HepG2 (cell line): Measurements from ENCODE around the gene IL22RA1. TPM values are rescaled to one million over a fixed set of nuclear protein-coding genes. Genes with fewer than 3 reads are reported as not detected.

Experiments used
- CENPT ChIP-seq: sonication (generic); formaldehyde crosslinking; IDR thresholded peaks from 2 replicates; pipeline ENCODE4 v1.8.0; 2022; ENCODE audit warnings: low read depth, mild to moderate bottlenecking, moderate library complexity, missing genetic modification reagents
- ELF1 ChIP-seq: sonication (generic); formaldehyde crosslinking; IDR thresholded peaks from 2 replicates; pipeline ENCODE4 v1.4.0; 2020; ENCODE audit warnings: missing genetic modification reagents
- KLF11 ChIP-seq: IDR thresholded peaks from 2 replicates; pipeline ENCODE4 v1.6.1; 2016; ENCODE audit warnings: missing compliant biosample characterization
- RBM39 ChIP-seq: fragments of 200-400 bp; formaldehyde crosslinking; IDR thresholded peaks from one replicate; pipeline ENCODE4 v1.6.1; 2018; ENCODE audit warnings: antibody characterized with exemption, mild to moderate bottlenecking, low read depth, low read length; ENCODE audit not compliant: poor library complexity, severe bottlenecking
- RELA ChIP-seq: sonication (generic); formaldehyde crosslinking; IDR thresholded peaks from 2 replicates; pipeline ENCODE4 v1.4.0; 2020; ENCODE audit warnings: missing genetic modification reagents
- SALL1 ChIP-seq: sonication (generic); formaldehyde crosslinking; IDR thresholded peaks from 2 replicates; pipeline ENCODE4 v1.8.0; 2022; ENCODE audit warnings: mild to moderate bottlenecking, missing genetic modification reagents
- TOE1 ChIP-seq: sonication (generic); formaldehyde crosslinking; IDR thresholded peaks from 2 replicates; pipeline ENCODE4 v1.4.0; 2020; ENCODE audit warnings: mild to moderate bottlenecking, missing genetic modification reagents
- ZNF34 ChIP-seq: sonication (generic); formaldehyde crosslinking; IDR thresholded peaks from 2 replicates; pipeline ENCODE4 v1.4.0; 2020; ENCODE audit warnings: mild to moderate bottlenecking, missing genetic modification reagents, borderline replicate concordance
- ZNF468 ChIP-seq: sonication (generic); formaldehyde crosslinking; IDR thresholded peaks from 2 replicates; pipeline ENCODE4 v1.8.0; 2022; ENCODE audit warnings: mild to moderate bottlenecking, moderate library complexity, missing genetic modification reagents
- ZNF713 ChIP-seq: sonication (generic); formaldehyde crosslinking; IDR thresholded peaks from 2 replicates; pipeline ENCODE4 v1.4.0; 2020; ENCODE audit warnings: mild to moderate bottlenecking, missing genetic modification reagents
- polyA plus RNA-seq, 8 experiments: library from polyadenylated mRNA; depleted of rRNA in 3 of 8; stranded (reverse) in 7 of 8; unstranded in 1 of 8; fragments of >200 nt; fragmentation: Illumina TruSeq in 4 of 8; extraction: Trizol in 4 of 8; gene quantifications; 2 replicates each; pipeline versions ENCODE4 v1.2.1 to v1.2.3, GENCODE V29; 2011 to 2016; ENCODE audit warnings: low read depth in 4 of 8, missing spikeins in 1 of 8, mixed read lengths in 1 of 8; ENCODE audit not compliant: insufficient read depth in 1 of 8
- total RNA-seq, 5 experiments: library from RNA; depleted of rRNA; stranded (reverse); fragments of >200 nt; fragmentation: Illumina TruSeq; extraction: Trizol; gene quantifications; 2 replicates each; pipeline ENCODE4 v1.2.3, GENCODE V29; 2016; ENCODE audit warnings: low read depth in 1 of 5
- TF ChIP-seq, protein P1 (sequence below): sonication (generic); formaldehyde crosslinking; IDR thresholded peaks from 2 replicates; pipeline ENCODE4 v1.4.0; 2020; ENCODE audit warnings: missing genetic modification reagents
- TF ChIP-seq, protein P2 (sequence below): sonication (generic); formaldehyde crosslinking; IDR thresholded peaks from 2 replicates; pipeline ENCODE4 v1.9.0; 2021; ENCODE audit warnings: missing genetic modification reagents, borderline replicate concordance
- TF ChIP-seq, protein P3 (sequence below): sonication (generic); formaldehyde crosslinking; IDR thresholded peaks from 2 replicates; pipeline ENCODE4; 2020; ENCODE audit warnings: missing genetic modification reagents, mild to moderate bottlenecking, borderline replicate concordance
- TF ChIP-seq, protein P4 (sequence below): sonication (generic); formaldehyde crosslinking; IDR thresholded peaks from 2 replicates; pipeline ENCODE4 v1.4.0; 2020; ENCODE audit warnings: missing genetic modification reagents, borderline replicate concordance
- TF ChIP-seq, protein P5 (sequence below): sonication (generic); formaldehyde crosslinking; IDR thresholded peaks from 2 replicates; pipeline ENCODE4 v1.5.0; 2020; ENCODE audit warnings: missing genetic modification reagents

The IL22RA1 gene
- total and polyA plus RNA-seq, 2 of the 13 experiments (the other 11 are each of a cell fraction or from before 2014, with no cell fraction given): 4.4 to 10.2 TPM

DNA sequence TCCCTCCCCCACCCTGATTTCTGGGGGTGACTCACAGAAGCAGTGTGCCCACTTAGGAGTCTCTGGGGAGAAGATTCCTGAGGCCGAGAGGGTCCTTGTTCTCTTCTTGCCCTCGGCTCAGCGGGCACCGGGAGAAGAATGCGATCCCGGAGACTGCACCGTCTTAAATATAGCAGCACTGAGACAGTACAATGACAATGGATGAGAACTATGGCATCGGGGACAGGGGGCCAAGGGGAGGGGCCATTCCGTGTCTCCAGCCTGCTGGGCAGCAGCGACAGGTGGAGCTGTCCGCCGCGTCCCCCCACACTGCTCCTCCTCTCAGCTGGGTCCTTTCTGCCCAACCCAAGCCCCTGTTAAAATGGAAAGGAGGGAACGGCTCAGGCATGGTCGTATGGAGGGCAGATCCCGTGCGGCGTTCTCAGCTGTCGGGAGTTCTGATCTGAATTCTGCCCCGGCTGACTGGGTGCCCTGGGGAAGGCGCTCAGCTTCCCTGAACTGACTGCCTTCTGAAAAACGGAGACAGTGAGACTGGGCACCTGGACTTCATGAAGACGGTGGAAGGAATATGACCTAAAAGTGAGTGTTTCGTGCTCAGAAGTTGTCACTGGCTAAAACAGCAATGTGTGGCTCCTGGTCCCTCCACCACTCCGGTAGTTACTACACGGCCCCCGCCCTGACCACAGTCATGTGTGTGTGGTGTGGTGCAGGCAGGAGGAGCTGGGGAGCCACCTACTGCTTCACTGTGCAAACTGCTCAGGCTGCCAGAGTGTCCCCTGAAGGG is 30.8 kb downstream of the IL22RA1 start, which contains the start of gene MYOM3 (continued):
- TF ChIP-seq, protein P1, sequence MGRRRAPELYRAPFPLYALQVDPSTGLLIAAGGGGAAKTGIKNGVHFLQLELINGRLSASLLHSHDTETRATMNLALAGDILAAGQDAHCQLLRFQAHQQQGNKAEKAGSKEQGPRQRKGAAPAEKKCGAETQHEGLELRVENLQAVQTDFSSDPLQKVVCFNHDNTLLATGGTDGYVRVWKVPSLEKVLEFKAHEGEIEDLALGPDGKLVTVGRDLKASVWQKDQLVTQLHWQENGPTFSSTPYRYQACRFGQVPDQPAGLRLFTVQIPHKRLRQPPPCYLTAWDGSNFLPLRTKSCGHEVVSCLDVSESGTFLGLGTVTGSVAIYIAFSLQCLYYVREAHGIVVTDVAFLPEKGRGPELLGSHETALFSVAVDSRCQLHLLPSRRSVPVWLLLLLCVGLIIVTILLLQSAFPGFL: no peak
- TF ChIP-seq RELA (no peak), SALL1 (CRISPR knock-in tag) (peak; percentile 63), ELF1 (CRISPR knock-in tag) (no peak), ZNF713 (CRISPR knock-in tag) (no peak), CENPT (CRISPR knock-in tag) (no peak), TOE1 (CRISPR knock-in tag) (no peak), RBM39 (no peak), ZNF34 (CRISPR knock-in tag) (no peak), ZNF468 (CRISPR knock-in tag) (no peak), KLF11 (no peak)
- TF ChIP-seq, protein P2, sequence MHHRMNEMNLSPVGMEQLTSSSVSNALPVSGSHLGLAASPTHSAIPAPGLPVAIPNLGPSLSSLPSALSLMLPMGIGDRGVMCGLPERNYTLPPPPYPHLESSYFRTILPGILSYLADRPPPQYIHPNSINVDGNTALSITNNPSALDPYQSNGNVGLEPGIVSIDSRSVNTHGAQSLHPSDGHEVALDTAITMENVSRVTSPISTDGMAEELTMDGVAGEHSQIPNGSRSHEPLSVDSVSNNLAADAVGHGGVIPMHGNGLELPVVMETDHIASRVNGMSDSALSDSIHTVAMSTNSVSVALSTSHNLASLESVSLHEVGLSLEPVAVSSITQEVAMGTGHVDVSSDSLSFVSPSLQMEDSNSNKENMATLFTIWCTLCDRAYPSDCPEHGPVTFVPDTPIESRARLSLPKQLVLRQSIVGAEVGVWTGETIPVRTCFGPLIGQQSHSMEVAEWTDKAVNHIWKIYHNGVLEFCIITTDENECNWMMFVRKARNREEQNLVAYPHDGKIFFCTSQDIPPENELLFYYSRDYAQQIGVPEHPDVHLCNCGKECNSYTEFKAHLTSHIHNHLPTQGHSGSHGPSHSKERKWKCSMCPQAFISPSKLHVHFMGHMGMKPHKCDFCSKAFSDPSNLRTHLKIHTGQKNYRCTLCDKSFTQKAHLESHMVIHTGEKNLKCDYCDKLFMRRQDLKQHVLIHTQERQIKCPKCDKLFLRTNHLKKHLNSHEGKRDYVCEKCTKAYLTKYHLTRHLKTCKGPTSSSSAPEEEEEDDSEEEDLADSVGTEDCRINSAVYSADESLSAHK (CRISPR knock-in tag): no peak
- TF ChIP-seq, protein P3, sequence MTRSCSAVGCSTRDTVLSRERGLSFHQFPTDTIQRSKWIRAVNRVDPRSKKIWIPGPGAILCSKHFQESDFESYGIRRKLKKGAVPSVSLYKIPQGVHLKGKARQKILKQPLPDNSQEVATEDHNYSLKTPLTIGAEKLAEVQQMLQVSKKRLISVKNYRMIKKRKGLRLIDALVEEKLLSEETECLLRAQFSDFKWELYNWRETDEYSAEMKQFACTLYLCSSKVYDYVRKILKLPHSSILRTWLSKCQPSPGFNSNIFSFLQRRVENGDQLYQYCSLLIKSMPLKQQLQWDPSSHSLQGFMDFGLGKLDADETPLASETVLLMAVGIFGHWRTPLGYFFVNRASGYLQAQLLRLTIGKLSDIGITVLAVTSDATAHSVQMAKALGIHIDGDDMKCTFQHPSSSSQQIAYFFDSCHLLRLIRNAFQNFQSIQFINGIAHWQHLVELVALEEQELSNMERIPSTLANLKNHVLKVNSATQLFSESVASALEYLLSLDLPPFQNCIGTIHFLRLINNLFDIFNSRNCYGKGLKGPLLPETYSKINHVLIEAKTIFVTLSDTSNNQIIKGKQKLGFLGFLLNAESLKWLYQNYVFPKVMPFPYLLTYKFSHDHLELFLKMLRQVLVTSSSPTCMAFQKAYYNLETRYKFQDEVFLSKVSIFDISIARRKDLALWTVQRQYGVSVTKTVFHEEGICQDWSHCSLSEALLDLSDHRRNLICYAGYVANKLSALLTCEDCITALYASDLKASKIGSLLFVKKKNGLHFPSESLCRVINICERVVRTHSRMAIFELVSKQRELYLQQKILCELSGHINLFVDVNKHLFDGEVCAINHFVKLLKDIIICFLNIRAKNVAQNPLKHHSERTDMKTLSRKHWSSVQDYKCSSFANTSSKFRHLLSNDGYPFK: no peak; the same call in 1 of the 2 replicates
- TF ChIP-seq, protein P4, sequence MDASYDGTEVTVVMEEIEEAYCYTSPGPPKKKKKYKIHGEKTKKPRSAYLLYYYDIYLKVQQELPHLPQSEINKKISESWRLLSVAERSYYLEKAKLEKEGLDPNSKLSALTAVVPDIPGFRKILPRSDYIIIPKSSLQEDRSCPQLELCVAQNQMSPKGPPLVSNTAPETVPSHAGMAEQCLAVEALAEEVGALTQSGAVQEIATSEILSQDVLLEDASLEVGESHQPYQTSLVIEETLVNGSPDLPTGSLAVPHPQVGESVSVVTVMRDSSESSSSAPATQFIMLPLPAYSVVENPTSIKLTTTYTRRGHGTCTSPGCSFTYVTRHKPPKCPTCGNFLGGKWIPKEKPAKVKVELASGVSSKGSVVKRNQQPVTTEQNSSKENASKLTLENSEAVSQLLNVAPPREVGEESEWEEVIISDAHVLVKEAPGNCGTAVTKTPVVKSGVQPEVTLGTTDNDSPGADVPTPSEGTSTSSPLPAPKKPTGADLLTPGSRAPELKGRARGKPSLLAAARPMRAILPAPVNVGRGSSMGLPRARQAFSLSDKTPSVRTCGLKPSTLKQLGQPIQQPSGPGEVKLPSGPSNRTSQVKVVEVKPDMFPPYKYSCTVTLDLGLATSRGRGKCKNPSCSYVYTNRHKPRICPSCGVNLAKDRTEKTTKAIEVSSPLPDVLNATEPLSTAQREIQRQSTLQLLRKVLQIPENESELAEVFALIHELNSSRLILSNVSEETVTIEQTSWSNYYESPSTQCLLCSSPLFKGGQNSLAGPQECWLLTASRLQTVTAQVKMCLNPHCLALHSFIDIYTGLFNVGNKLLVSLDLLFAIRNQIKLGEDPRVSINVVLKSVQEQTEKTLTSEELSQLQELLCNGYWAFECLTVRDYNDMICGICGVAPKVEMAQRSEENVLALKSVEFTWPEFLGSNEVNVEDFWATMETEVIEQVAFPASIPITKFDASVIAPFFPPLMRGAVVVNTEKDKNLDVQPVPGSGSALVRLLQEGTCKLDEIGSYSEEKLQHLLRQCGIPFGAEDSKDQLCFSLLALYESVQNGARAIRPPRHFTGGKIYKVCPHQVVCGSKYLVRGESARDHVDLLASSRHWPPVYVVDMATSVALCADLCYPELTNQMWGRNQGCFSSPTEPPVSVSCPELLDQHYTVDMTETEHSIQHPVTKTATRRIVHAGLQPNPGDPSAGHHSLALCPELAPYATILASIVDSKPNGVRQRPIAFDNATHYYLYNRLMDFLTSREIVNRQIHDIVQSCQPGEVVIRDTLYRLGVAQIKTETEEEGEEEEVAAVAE (CRISPR knock-in tag): 0 out of 2 replicates have a peak, but pooled peaks have one; percentile 40
- TF ChIP-seq, protein P5, sequence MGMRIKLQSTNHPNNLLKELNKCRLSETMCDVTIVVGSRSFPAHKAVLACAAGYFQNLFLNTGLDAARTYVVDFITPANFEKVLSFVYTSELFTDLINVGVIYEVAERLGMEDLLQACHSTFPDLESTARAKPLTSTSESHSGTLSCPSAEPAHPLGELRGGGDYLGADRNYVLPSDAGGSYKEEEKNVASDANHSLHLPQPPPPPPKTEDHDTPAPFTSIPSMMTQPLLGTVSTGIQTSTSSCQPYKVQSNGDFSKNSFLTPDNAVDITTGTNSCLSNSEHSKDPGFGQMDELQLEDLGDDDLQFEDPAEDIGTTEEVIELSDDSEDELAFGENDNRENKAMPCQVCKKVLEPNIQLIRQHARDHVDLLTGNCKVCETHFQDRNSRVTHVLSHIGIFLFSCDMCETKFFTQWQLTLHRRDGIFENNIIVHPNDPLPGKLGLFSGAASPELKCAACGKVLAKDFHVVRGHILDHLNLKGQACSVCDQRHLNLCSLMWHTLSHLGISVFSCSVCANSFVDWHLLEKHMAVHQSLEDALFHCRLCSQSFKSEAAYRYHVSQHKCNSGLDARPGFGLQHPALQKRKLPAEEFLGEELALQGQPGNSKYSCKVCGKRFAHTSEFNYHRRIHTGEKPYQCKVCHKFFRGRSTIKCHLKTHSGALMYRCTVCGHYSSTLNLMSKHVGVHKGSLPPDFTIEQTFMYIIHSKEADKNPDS (CRISPR knock-in tag): no peak; the same call in 1 of the 2 replicates
